HEK293 (cell line): ENCODE results near the gene MAP7.

ENCODE experiments used
- ATF2 ChIP-seq: fragments of 450-650 bp; formaldehyde crosslinking; IDR thresholded peaks from 2 replicates; pipeline ENCODE4 v1.5.1; 2016; ENCODE audit warnings: missing biosample characterization, missing genetic modification characterization, low read depth
- KLF9 ChIP-seq: fragments of 450-650 bp; formaldehyde crosslinking; IDR thresholded peaks from 2 replicates; pipeline ENCODE4 v1.5.1; 2016; ENCODE audit warnings: missing biosample characterization, missing genetic modification characterization, low read depth
- REST ChIP-seq: fragments of 450-650 bp; formaldehyde crosslinking; IDR thresholded peaks from 2 replicates; pipeline ENCODE4 v1.5.1; 2016; ENCODE audit warnings: missing biosample characterization, missing genetic modification characterization
- YY1 ChIP-seq: fragments of 450-650 bp; formaldehyde crosslinking; IDR thresholded peaks from 2 replicates; pipeline ENCODE4 v1.5.1; 2018; ENCODE audit warnings: missing biosample characterization, missing genetic modification characterization
- ZIC2 ChIP-seq: fragments of 450-650 bp; formaldehyde crosslinking; IDR thresholded peaks from 2 replicates; pipeline ENCODE4 v1.5.1; 2016; ENCODE audit warnings: missing biosample characterization, missing genetic modification characterization
- ZNF121 ChIP-seq: fragments of 450-650 bp; formaldehyde crosslinking; IDR thresholded peaks from 2 replicates; pipeline ENCODE4 v1.5.1; 2016; ENCODE audit warnings: missing biosample characterization, missing genetic modification characterization
- ZNF302 ChIP-seq: fragments of 450-650 bp; formaldehyde crosslinking; IDR thresholded peaks from 2 replicates; pipeline ENCODE4 v1.5.1; 2016; ENCODE audit warnings: missing biosample characterization, missing genetic modification characterization, low read depth
- ZNF311 ChIP-seq: fragments of 450-650 bp; formaldehyde crosslinking; IDR thresholded peaks from 2 replicates; pipeline ENCODE4 v1.5.1; 2017; ENCODE audit warnings: missing biosample characterization, missing genetic modification characterization, borderline replicate concordance
- ZNF629 ChIP-seq: fragments of 450-650 bp; formaldehyde crosslinking; IDR thresholded peaks from 2 replicates; pipeline ENCODE4 v1.5.1; 2017; ENCODE audit warnings: missing biosample characterization, missing genetic modification characterization
- ZNF639 ChIP-seq: fragments of 450-650 bp; formaldehyde crosslinking; IDR thresholded peaks from 2 replicates; pipeline ENCODE4 v1.5.1; 2016; ENCODE audit warnings: missing biosample characterization, missing genetic modification characterization
- TF ChIP-seq, protein P1 (sequence below): fragments of 450-650 bp; formaldehyde crosslinking; IDR thresholded peaks from 2 replicates; pipeline ENCODE4 v1.5.1; 2016; ENCODE audit warnings: missing biosample characterization, missing genetic modification characterization
- TF ChIP-seq, protein P2 (sequence below): fragments of 450-650 bp; formaldehyde crosslinking; IDR thresholded peaks from 2 replicates; pipeline ENCODE4 v1.5.1; 2016; ENCODE audit warnings: missing biosample characterization, missing genetic modification characterization, borderline replicate concordance

- TF ChIP-seq ZNF302 (tag by site-specific recombination) (no peak), ZNF629 (tag by site-specific recombination) (no peak), ZNF639 (tag by site-specific recombination) (no peak), KLF9 (tag by site-specific recombination) (no peak), YY1 (no peak), ZNF121 (tag by site-specific recombination) (no peak), ATF2 (tag by site-specific recombination) (no peak), REST (no peak), ZIC2 (tag by site-specific recombination) (no peak), ZNF311 (tag by site-specific recombination) (no peak)
- TF ChIP-seq, protein P1, sequence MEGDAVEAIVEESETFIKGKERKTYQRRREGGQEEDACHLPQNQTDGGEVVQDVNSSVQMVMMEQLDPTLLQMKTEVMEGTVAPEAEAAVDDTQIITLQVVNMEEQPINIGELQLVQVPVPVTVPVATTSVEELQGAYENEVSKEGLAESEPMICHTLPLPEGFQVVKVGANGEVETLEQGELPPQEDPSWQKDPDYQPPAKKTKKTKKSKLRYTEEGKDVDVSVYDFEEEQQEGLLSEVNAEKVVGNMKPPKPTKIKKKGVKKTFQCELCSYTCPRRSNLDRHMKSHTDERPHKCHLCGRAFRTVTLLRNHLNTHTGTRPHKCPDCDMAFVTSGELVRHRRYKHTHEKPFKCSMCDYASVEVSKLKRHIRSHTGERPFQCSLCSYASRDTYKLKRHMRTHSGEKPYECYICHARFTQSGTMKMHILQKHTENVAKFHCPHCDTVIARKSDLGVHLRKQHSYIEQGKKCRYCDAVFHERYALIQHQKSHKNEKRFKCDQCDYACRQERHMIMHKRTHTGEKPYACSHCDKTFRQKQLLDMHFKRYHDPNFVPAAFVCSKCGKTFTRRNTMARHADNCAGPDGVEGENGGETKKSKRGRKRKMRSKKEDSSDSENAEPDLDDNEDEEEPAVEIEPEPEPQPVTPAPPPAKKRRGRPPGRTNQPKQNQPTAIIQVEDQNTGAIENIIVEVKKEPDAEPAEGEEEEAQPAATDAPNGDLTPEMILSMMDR (tag by site-specific recombination) = no peak
- TF ChIP-seq, protein P2, sequence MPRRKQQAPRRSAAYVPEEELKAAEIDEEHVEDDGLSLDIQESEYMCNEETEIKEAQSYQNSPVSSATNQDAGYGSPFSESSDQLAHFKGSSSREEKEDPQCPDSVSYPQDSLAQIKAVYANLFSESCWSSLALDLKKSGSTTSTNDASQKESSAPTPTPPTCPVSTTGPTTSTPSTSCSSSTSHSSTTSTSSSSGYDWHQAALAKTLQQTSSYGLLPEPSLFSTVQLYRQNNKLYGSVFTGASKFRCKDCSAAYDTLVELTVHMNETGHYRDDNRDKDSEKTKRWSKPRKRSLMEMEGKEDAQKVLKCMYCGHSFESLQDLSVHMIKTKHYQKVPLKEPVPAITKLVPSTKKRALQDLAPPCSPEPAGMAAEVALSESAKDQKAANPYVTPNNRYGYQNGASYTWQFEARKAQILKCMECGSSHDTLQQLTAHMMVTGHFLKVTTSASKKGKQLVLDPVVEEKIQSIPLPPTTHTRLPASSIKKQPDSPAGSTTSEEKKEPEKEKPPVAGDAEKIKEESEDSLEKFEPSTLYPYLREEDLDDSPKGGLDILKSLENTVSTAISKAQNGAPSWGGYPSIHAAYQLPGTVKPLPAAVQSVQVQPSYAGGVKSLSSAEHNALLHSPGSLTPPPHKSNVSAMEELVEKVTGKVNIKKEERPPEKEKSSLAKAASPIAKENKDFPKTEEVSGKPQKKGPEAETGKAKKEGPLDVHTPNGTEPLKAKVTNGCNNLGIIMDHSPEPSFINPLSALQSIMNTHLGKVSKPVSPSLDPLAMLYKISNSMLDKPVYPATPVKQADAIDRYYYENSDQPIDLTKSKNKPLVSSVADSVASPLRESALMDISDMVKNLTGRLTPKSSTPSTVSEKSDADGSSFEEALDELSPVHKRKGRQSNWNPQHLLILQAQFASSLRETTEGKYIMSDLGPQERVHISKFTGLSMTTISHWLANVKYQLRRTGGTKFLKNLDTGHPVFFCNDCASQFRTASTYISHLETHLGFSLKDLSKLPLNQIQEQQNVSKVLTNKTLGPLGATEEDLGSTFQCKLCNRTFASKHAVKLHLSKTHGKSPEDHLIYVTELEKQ (tag by site-specific recombination) = no peak
Measured at GRCh38 chr6:136538836-136539235, 11.4 kb downstream of the MAP7 start.
